ENCODE data around the gene IL10. TPM values are rescaled to one million over a fixed set of nuclear protein-coding genes. Genes with fewer than 3 reads are reported as not detected.

Gene IL10
- total RNA-seq, 4 donors from 2014 or later: 0.34 to 2.3 (median 1.6) TPM

DNA sequence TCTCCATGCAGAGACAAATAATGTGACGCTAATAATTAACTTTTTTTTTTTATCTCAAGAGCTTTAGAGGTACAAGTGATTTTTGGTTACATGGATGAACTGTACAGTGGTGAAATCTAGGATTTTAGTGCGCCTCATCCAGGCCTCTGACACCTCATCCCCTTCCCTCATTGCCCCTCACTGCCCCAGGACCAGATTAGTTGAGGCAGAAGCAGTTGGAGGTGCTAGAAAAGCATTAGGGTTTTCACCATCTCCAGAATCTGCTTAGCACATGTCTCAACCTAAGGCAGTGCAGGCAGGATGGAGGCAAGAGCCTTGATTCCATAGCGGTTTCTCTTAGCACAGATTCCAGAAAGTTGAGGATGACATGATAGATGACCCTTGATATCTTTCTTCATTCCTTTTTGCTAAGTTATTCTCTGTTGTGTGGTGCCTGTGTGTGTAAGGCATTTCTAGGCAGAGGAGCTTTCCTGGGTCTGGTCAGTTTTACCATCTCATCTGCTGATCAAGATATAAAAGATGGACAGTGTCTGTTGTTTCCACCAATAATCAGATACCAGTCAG, 16.3 kb upstream of the IL10 start:
- DNase-seq: no peak
- H3K4me3 ChIP-seq (replicated peaks in 1 of 3): no peak overlapping the region
- no peak overlapping the region for H3K27ac ChIP-seq
- TF ChIP-seq POLR2A (IDR thresholded peaks at IDR 0.05): no peak
- TF ChIP-seq, protein P1, sequence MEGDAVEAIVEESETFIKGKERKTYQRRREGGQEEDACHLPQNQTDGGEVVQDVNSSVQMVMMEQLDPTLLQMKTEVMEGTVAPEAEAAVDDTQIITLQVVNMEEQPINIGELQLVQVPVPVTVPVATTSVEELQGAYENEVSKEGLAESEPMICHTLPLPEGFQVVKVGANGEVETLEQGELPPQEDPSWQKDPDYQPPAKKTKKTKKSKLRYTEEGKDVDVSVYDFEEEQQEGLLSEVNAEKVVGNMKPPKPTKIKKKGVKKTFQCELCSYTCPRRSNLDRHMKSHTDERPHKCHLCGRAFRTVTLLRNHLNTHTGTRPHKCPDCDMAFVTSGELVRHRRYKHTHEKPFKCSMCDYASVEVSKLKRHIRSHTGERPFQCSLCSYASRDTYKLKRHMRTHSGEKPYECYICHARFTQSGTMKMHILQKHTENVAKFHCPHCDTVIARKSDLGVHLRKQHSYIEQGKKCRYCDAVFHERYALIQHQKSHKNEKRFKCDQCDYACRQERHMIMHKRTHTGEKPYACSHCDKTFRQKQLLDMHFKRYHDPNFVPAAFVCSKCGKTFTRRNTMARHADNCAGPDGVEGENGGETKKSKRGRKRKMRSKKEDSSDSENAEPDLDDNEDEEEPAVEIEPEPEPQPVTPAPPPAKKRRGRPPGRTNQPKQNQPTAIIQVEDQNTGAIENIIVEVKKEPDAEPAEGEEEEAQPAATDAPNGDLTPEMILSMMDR (IDR thresholded peaks at IDR 0.05): no peak
- no peaks in the 10 kb centered on the region for H3K4me1 ChIP-seq
- intact Hi-C loops (cut with DNase I): no loop called here
- no peaks in the 10 kb centered on the region for H3K9me3 ChIP-seq
- 94 to 96% methylated on average over 3 of the region's 3 CpGs for WGBS, 2 donors
- no peaks in the 10 kb centered on the region for H3K36me3 ChIP-seq
- no peaks in the 10 kb centered on the region for H3K27me3 ChIP-seq

GRCh38 chr1:206787891-206788290, 15.6 kb upstream of the IL10 start:
- intact Hi-C loops (cut with DNase I): no loop called here
- no peak overlapping the region for H3K4me3 ChIP-seq (replicated peaks in 1 of 3)
- 92 to 95% methylated on average over 5 of the region's 5 CpGs for WGBS, 2 donors
- TF ChIP-seq, protein P1 (IDR thresholded peaks at IDR 0.05): no peak
- no peak for TF ChIP-seq POLR2A (IDR thresholded peaks at IDR 0.05)
- no peaks in the 10 kb centered on the region for H3K4me1 ChIP-seq
- DNase-seq: no peak
- no peaks in the 10 kb centered on the region for H3K9me3 ChIP-seq
- H3K27me3 ChIP-seq: no peaks in the 10 kb centered on the region
- no peaks in the 10 kb centered on the region for H3K36me3 ChIP-seq
- no peak overlapping the region for H3K27ac ChIP-seq

- DNase-seq: no peak
- intact Hi-C loops (cut with DNase I): no loop called here
- WGBS, 2 donors: 80 to 83% methylated on average over 5 of the region's 5 CpGs
- no peaks in the 10 kb centered on the region for H3K4me1 ChIP-seq
- no peaks in the 10 kb centered on the region for H3K9me3 ChIP-seq
- H3K36me3 ChIP-seq: no peaks in the 10 kb centered on the region
- H3K27ac ChIP-seq: no peak overlapping the region
- TF ChIP-seq, protein P1 (IDR thresholded peaks at IDR 0.05): no peak
- TF ChIP-seq POLR2A (IDR thresholded peaks at IDR 0.05): no peak
- no peaks in the 10 kb centered on the region for H3K27me3 ChIP-seq
- H3K4me3 ChIP-seq (replicated peaks in 1 of 3): no peak overlapping the region
Observed at GRCh38 chr1:206786212-206786886, 14.1 kb upstream of the IL10 start.

DNA sequence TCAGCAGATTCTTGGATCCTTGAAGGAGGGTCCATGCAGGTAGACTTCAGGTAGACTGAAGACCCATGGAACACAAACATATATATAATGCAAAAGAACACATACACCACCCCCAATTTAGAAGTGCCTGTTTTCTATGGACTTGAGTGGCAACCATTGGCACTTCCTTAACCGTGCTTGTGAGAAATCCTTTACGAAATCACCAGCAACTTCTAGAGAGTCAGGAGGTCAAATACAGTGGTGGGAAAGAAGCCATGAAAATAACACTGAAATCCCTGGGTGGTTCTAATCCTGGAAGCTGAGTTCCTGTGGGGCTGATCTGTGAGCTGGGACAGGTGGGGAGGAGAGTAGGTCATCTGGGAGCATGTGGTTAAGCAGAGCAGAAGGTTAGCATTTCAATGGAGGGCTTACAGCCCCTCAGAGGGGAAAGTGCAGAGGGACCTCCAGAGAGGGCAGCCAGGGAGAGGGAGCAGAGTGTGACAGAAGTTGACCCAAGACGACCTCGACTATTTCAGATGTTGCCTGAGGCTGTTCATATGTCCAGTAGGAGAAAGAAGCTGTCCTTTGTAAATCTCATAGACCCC, 13.0 kb upstream of the IL10 start:
- WGBS, 2 donors: 84 to 86% methylated on average over 4 of the region's 4 CpGs

More for the DNA sequence above, 13.0 kb upstream of the IL10 start:
- Histone ChIP-seq H3K27ac (no peak overlapping the region), H3K4me1 (no peaks in the 10 kb centered on the region), H3K27me3 (no peaks in the 10 kb centered on the region), H3K36me3 (no peaks in the 10 kb centered on the region), H3K9me3 (no peaks in the 10 kb centered on the region), H3K4me3 (replicated peaks in 1 of 3) (no peak overlapping the region)
- TF ChIP-seq, protein P1 (IDR thresholded peaks at IDR 0.05): no peak
- no peak for TF ChIP-seq POLR2A (IDR thresholded peaks at IDR 0.05)
- no peak for DNase-seq
- intact Hi-C loops (cut with DNase I): no loop called here
